Activated T-cell treated with anti-CD3 and anti-CD28 coated beads for 4 hours (primary cell): ENCODE measurements around the gene AP1G1.

Experiments
- DNase-seq: peaks from one replicate; pipeline ENCODE4 v3.0.0-alpha.2; 2020

The AP1G1 gene

GRCh38 chr16:71748226-71748625 lies 60.4 kb downstream of the AP1G1 start:
- no peak for DNase-seq

DNA sequence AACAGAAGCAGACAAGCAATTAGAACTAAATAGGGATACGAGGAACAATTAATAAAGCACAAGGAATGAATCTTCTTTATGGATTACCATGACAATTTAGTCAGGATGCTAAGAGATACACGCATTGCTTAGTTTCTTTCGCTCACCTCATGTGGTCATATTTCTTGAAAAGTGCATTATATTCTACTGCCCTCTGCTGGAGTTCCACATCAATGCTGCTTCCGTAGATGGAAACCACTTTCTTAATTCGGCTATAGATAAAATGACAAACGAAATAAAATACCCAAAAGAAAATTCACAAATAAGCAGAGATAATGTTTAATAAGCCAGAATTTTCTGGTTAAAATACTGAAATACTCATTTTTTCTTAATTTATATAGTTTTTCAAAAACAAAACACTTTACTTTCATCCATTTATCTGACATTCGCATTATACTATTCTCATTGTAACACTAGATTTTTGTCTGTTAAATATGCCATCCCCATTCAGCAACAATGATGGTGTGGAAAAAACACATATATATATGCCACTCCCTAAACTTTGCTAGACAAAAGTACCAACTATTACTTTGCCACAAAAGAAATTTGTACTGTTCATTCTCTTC lies 62.1 kb downstream of the AP1G1 start:
- DNase-seq, result no peak

GRCh38 chr16:71738855-71739254 lies 69.8 kb downstream of the AP1G1 start:
- DNase-seq, result no peak

- no peak for DNase-seq
These were observed 71.1 kb downstream of the AP1G1 start for GRCh38 chr16:71737501-71737900.

DNA sequence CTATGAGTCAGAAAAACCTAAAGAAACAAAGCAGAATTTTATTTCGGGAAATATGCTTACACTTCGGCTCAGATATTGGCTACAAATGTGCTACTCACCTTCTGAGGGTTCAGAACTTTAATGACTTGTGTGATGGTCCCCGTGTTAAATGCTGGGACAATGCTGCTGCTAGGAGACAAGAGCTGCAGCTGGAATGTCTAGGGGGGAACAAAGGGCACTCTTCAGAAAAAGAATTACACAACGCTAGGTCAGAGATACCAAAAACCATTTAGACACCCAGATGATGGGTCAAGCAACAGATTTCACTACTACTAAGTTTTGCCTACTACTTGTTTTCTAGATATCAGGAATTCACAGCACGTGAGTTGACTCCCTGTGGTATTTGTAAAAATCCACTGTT lies 74.1 kb downstream of the AP1G1 start:
- DNase-seq, result no peak

DNA sequence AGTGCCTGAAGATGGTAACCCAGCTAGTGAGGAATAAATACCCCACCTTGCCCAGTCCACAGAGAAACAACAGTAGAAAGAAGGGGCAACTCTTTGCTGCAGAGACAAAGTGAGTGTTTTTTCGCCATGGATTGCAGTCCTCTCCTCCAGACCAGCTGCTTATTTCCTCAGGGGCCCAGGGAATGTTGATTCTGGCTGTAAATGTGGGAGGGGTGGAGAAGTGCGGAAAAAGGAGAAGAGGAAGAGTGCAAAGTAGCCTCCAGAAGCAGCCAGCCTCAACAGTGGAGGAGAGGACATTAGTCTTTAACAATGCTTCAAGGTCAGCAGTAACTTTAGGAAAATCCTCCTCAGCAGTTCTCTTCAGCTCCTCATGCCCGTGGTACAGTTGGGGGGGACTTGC lies 76.0 kb downstream of the AP1G1 start:
- DNase-seq, result no peak

GRCh38 chr16:71727551-71728324 lies 80.9 kb downstream of the AP1G1 start:
- no peak for DNase-seq

DNA sequence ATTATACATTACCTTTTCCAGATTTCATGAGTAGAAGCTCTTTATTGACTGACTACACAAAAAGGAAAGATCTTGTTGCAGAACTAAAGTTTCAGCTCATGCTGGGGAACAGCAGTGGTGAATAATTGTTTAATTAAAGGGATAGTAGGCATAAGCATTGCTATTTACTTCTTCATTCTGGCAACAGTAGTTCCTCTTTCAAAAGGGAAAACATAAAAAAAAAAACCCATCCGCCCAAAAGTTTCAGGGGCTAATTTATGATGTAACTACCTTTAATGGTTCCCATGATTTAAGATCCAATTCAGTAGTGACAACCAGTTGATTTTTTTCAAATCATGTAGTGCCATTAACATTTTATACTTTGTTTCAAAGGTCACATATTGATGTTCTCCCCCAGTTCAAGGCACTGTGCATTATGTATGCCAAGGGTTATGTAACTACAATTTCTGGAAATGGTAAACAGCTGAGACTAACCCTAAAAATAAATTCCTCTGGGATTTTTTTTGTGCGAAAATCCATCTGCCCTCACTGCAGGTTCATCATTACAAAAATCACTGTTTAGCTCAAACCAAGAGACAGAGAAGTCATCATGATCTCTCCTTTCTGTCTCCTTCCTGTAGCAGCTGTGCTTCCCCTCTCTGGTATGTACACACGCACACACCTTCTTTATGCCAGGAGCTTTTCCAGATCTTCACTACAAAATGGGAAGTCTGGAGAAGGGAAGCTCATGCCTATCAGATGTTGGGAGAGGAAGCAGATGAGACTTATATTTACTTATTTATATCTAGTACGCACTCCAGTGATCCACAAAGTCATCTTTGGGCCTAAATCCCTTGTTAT lies 81.9 kb downstream of the AP1G1 start:
- no peak for DNase-seq

DNA sequence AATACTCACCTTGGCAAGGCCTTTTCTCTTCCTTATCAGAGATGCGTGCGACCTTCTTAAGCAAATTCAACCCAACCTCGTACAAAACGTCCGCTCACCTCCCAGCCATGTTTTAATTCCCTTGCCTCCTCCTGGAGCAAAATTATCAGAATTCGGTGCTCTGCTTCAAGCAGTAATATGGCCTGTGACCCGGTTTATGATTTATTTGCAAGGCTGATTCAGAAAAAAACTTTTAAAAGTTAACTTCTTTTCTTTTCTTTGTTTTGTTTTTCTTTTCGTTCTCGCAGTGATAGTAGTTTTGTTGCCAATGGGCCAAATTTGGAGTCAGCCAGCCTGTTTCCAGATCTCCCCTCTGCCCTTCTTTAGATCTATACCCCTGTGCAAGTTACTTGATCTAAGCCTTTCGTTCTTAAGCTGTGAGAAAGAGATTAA lies 84.3 kb downstream of the AP1G1 start, which contains the start of gene PHLPP2:
Gene PHLPP2 (minus strand): TSS at position 382 of the 432 bp plus-strand sequence. CDS start 9,906 bp downstream, outside the sequence.
- no peak for DNase-seq

- peak; percentile 68 for DNase-seq
These were observed 84.9 kb downstream of the AP1G1 start for GRCh38 chr16:71723537-71724319.

GRCh38 chr16:71722801-71723536 lies 85.7 kb downstream of the AP1G1 start:
- DNase-seq, result peak; percentile 37

GRCh38 chr16:71721066-71721740 lies 87.4 kb downstream of the AP1G1 start:
- no peak for DNase-seq

- no peak for DNase-seq
These were observed 96.1 kb downstream of the AP1G1 start for GRCh38 chr16:71712501-71712900.

- DNase-seq, result no peak
These were observed 96.8 kb downstream of the AP1G1 start for GRCh38 chr16:71711789-71712188.

GRCh38 chr16:71709229-71709781 lies 99.3 kb downstream of the AP1G1 start:
- no peak for DNase-seq

DNA sequence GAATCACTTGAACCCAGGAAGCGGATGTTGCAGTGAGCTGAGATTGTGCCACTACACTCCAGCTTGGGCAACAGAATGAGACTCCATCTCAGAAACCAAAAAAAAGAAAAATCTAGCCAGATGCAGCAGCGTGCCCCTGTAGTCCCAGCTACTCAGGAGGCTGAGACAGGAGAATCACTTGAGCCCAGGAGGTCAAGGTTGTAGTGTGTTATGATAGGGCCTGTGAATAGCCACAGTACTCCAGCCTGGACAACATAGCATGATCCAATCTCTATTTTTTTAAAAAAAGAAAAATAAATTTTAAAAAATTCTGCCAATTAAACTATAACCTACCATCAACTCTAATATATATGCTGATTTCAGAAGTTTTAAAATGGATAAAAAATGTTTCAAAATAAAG lies 99.9 kb downstream of the AP1G1 start:
- no peak for DNase-seq

DNA sequence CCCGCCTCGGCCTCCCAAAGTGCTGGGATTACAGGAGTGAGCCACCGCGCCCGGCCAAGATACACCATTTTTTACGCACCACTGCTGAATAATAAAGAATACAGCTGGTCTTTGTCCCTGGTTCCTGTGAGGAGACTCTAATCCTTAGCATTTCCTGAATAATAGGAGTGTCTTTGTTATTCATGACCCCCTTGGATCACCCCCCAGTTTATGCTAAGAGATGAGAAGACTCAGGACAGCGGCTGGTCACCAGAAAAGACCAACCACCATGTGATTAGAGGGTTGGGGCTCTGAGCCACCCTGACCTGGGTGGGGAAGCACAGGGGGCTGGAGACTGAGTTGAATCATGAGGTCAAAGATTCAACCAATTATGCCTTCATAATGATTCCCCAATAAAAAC lies 101.4 kb downstream of the AP1G1 start:
- no peak for DNase-seq

DNA sequence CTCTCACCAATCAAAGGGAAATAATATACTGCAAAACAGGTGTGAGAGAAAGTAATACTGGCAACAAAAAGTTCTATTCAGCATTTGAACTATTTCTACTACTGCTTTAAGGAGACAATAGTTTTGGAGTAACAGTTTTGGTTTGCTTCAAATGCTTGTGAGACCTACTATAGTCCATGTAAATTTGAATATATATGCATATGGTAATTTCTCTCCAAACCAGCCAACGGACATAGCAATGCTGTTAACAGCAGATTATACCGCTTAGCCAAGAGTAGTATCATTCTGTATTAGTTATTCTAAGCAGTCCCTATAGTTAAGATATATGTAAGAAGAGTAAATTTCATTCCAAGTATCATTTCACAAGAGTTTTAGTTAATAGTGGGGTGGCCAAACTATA lies 102.6 kb downstream of the AP1G1 start:
- DNase-seq, result no peak

DNA sequence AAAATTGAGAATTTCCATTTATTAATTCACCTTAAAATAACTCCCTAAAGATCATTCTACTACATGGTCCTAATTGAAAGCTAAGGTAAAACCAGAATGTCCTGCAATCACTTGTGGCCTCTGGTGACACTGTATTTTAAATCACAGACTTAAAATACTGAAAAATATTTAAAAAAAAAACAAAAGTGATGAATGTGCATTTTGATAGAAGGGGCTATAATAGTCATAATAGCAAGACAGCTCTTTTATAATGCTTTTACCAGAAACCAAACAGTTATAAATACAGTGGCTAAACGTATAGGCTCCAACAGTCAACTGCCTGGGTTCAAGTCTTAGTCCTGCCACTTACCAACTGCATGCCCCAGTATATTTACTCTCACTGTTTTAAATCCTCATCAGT lies 105.3 kb downstream of the AP1G1 start:
- no peak for DNase-seq

GRCh38 chr16:71700831-71701230 lies 107.8 kb downstream of the AP1G1 start:
- no peak for DNase-seq

DNA sequence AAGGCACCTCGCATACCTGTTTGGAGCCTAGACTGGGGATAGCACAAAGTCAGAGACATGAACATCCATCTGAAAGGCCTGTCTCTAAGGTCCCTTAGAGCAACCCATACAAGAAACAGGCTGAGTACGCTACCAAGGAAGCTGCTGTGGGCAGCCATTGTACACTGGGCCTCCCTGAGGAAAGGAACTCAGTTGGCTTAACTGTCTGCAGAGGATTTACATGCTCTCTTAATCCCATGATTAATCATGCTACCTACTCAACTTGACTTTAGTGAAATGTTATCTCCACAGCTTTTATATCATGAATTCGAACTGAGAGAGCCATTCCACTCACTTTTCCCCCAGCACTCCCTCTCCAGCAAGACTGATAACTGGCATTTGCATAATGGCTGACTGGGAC lies 110.1 kb downstream of the AP1G1 start:
- no peak for DNase-seq
